KMS-11 (cell line): ENCODE results near the gene CR1L.
"Not testable (repeated sequence)": the region's sequence is repeated elsewhere in the genome, so short reads cannot be mapped to it uniquely, and the experiment has no call there.

Source experiments
- H2AFZ ChIP-seq: fragments of 200-600 bp; sonication (generic); 2 replicates; pipeline ENCODE4 v1.6.1; 2016; ENCODE audit warnings: antibody characterized with exemption, mixed run types, low read depth
- H3K27ac ChIP-seq: fragments of 200-600 bp; sonication (generic); 2 replicates; pipeline ENCODE4 v1.6.1; 2016; ENCODE audit warnings: mild to moderate bottlenecking, mixed run types
- H3K27me3 ChIP-seq: fragments of 200-600 bp; sonication (generic); 2 replicates; pipeline ENCODE4 v1.6.1; 2017; ENCODE audit warnings: mild to moderate bottlenecking, low read depth, mixed run types, moderate library complexity; ENCODE audit not compliant: insufficient read depth
- H3K36me3 ChIP-seq: fragments of 200-600 bp; sonication (generic); 2 replicates; pipeline ENCODE4 v1.6.1; 2017; ENCODE audit warnings: mild to moderate bottlenecking, mixed run types; ENCODE audit not compliant: insufficient read depth
- H3K4me1 ChIP-seq: fragments of 200-600 bp; sonication (generic); 2 replicates; pipeline ENCODE4 v1.6.1; 2016; ENCODE audit warnings: mild to moderate bottlenecking, low read depth, mixed run types; ENCODE audit not compliant: poor library complexity, severe bottlenecking
- H3K4me2 ChIP-seq: fragments of 200-600 bp; sonication (generic); 2 replicates; pipeline ENCODE4 v1.7.0; 2016; ENCODE audit warnings: mild to moderate bottlenecking, mixed run types
- H3K4me3 ChIP-seq: fragments of 200-600 bp; sonication (generic); IDR thresholded peaks from 2 replicates; pipeline ENCODE4 v1.6.1; 2017; ENCODE audit warnings: low read depth, low read length, mixed read lengths; ENCODE audit not compliant: insufficient read depth
- H3K79me2 ChIP-seq: fragments of 200-600 bp; sonication (generic); 2 replicates; pipeline ENCODE4 v1.6.1; 2016; ENCODE audit warnings: low read depth, mixed run types; ENCODE audit not compliant: insufficient read depth
- H3K9ac ChIP-seq: fragments of 200-600 bp; sonication (generic); 2 replicates; pipeline ENCODE4 v1.6.1; 2016; ENCODE audit warnings: mild to moderate bottlenecking, mixed run types
- H4K20me1 ChIP-seq: fragments of 200-600 bp; sonication (generic); 2 replicates; pipeline ENCODE4 v1.6.1; 2016; ENCODE audit warnings: mild to moderate bottlenecking, mixed run types; ENCODE audit not compliant: insufficient read depth
- CTCF ChIP-seq: fragments of 200-600 bp; sonication (generic); conservative IDR thresholded peaks from 2 replicates; pipeline ENCODE4 v1.6.1; 2017; ENCODE audit warnings: low read depth, mild to moderate bottlenecking, antibody characterized with exemption, low read length, moderate library complexity, mixed read lengths

The CR1L gene

GRCh38 chr1:207691841-207692240 is 46.9 kb downstream of the CR1L start:
- Histone ChIP-seq H4K20me1 (no peaks in the 10 kb centered on the region), H3K9ac (no peak overlapping the region), H2AFZ (no peak overlapping the region), H3K4me3 (no peak overlapping the region), H3K4me2 (no peak overlapping the region), H3K27me3 (no peaks in the 10 kb centered on the region), H3K4me1 (no peaks in the 10 kb centered on the region), H3K27ac (no peak overlapping the region), H3K79me2 (no peaks in the 10 kb centered on the region), H3K36me3 (no peaks in the 10 kb centered on the region)
- TF ChIP-seq CTCF, result no peak

- not testable (repeated sequence) for H3K36me3 ChIP-seq, H3K4me1 ChIP-seq, H3K4me2 ChIP-seq, H3K9ac ChIP-seq, H3K27me3 ChIP-seq, H3K27ac ChIP-seq, H2AFZ ChIP-seq, H3K79me2 ChIP-seq, H4K20me1 ChIP-seq, H3K4me3 ChIP-seq
These were observed 47.4 kb downstream of the CR1L start for GRCh38 chr1:207692291-207692690.

GRCh38 chr1:207695891-207696290 is 51.0 kb downstream of the CR1L start:
- Histone ChIP-seq H3K27me3 (no peaks in the 10 kb centered on the region), H3K36me3 (no peaks in the 10 kb centered on the region), H3K27ac (no peak overlapping the region), H3K79me2 (no peaks in the 10 kb centered on the region), H3K4me3 (no peak overlapping the region), H3K4me2 (no peak overlapping the region), H2AFZ (no peak overlapping the region), H3K4me1 (no peaks in the 10 kb centered on the region), H4K20me1 (no peaks in the 10 kb centered on the region), H3K9ac (no peak overlapping the region)
- no peak for TF ChIP-seq CTCF

GRCh38 chr1:207698822-207699483 is 54.0 kb downstream of the CR1L start:
- no peaks in the 10 kb centered on the region for H3K79me2 ChIP-seq
- no peaks in the 10 kb centered on the region for H3K36me3 ChIP-seq
- no peak overlapping the region for H3K4me3 ChIP-seq
- no peaks in the 10 kb centered on the region for H3K4me1 ChIP-seq
- H3K4me2 ChIP-seq, result no peak overlapping the region
- H3K9ac ChIP-seq, result no peak overlapping the region
- no peak overlapping the region for H3K27ac ChIP-seq
- TF ChIP-seq CTCF, result peak; percentile 84
- H2AFZ ChIP-seq, result peak overlapping the region; percentile 56
- H3K27me3 ChIP-seq, result no peaks in the 10 kb centered on the region
- no peaks in the 10 kb centered on the region for H4K20me1 ChIP-seq

- TF ChIP-seq CTCF, result no peak
- Histone ChIP-seq H3K4me3 (no peak overlapping the region), H3K27me3 (no peaks in the 10 kb centered on the region), H3K79me2 (no peaks in the 10 kb centered on the region), H3K4me2 (no peak overlapping the region), H4K20me1 (no peaks in the 10 kb centered on the region), H3K27ac (no peak overlapping the region), H2AFZ (no peak overlapping the region), H3K9ac (no peak overlapping the region), H3K36me3 (no peaks in the 10 kb centered on the region), H3K4me1 (no peaks in the 10 kb centered on the region)
These were observed 57.4 kb downstream of the CR1L start for GRCh38 chr1:207702317-207702716.
